Panc1 (cell line): ENCODE measurements around the gene CTNNBIP1. TPM values are rescaled to one million over a fixed set of nuclear protein-coding genes. Genes with fewer than 3 reads are reported as not detected.

Source experiments
- ATAC-seq: fragments of 200-7000 bp; cut with Tn5 transposase; 2 replicates; pipeline ENCODE4 v1.9.1; 2020; ENCODE audit warnings: mild to moderate bottlenecking, moderate library complexity
- BruUV-seq: library from RNA; stranded (reverse); fragments of 400-500 nt; replicated peaks from 2 replicates; lab custom pipeline; 2021; lab: Mats Ljungman, UMichigan
- CTCF ChIA-PET: fragments of 300-600 bp; sonication (Branson Sonifier 250); formaldehyde crosslinking; loops from one replicate; lab custom pipeline; 2022; ENCODE audit warnings: antibody characterized with exemption; lab: Charles Lee
- POLR2A ChIA-PET: fragments of 300-600 bp; sonication (Branson Sonifier 250); formaldehyde crosslinking; loops from one replicate; lab custom pipeline; 2022; ENCODE audit warnings: antibody characterized with exemption; lab: Charles Lee
- DNase-seq: peaks from one replicate; pipeline ENCODE4 v3.0.0-alpha.2; 2010; ENCODE audit warnings: low read depth, low spot score
- H3K27ac ChIP-seq: 2 replicates; pipeline ENCODE4 v1.5.1; 2011; ENCODE audit warnings: mild to moderate bottlenecking, low read length, inconsistent platforms
- H3K27me3 ChIP-seq: fragments of 200-500 bp; sonication (Bioruptor generic); 2 replicates; pipeline ENCODE4 v1.6.0; 2014; ENCODE audit warnings: low read length, inconsistent platforms; ENCODE audit not compliant: control insufficient read depth, insufficient read depth
- H3K36me3 ChIP-seq: fragments of 200-500 bp; sonication (Bioruptor generic); 2 replicates; pipeline ENCODE4 v1.5.1; 2014; ENCODE audit warnings: inconsistent platforms, mild to moderate bottlenecking, low read length, moderate library complexity; ENCODE audit not compliant: control insufficient read depth, insufficient read depth
- H3K4me1 ChIP-seq: 2 replicates; pipeline ENCODE4 v1.5.1; 2011; ENCODE audit warnings: inconsistent platforms, mild to moderate bottlenecking, low read length, moderate library complexity; ENCODE audit not compliant: control insufficient read depth, insufficient read depth
- H3K4me3 ChIP-seq, 2 experiments: 2 replicates each; pipeline ENCODE4 v1.5.1; 2011 to 2012; ENCODE audit warnings: low read depth in 2 of 2, low read length in 2 of 2, mild to moderate bottlenecking in 2 of 2, inconsistent platforms in 1 of 2, moderate library complexity in 1 of 2
- H3K9me3 ChIP-seq: fragments of 200-500 bp; sonication (Bioruptor generic); 2 replicates; pipeline ENCODE4 v1.5.1; 2014; ENCODE audit warnings: low read depth, mild to moderate bottlenecking, inconsistent platforms, low read length, moderate library complexity; ENCODE audit not compliant: control insufficient read depth, insufficient read depth
- POLR2AphosphoS5 ChIP-seq: IDR thresholded peaks from 2 replicates; pipeline ENCODE4 v1.6.1; 2012; ENCODE audit warnings: mild to moderate bottlenecking, low read depth, low read length, moderate library complexity
- SIN3A ChIP-seq: IDR thresholded peaks from 2 replicates; pipeline ENCODE4 v1.6.1; 2012; ENCODE audit warnings: low read depth, mild to moderate bottlenecking, low read length, moderate library complexity, borderline replicate concordance; ENCODE audit not compliant: insufficient read depth
- TCF7L2 ChIP-seq: IDR thresholded peaks from 2 replicates; pipeline ENCODE4 v1.6.1; 2011; ENCODE audit warnings: mild to moderate bottlenecking, low read depth, low read length, inconsistent platforms
- in situ Hi-C: cut with HindIII; loops from 2 replicates; pipeline ENCODE4 v1.10.0; 2016; ENCODE audit warnings: low sequenced_read_pairs, low pct_unique_long_range_greater_than_20kb
- intact Hi-C: fragments of 100-400 bp; cut with micrococcal nuclease; formaldehyde crosslinking; loops from one replicate; pipeline ENCODE4 v1.10.0; 2022; ENCODE audit not compliant: unreplicated experiment
- total RNA-seq: library from RNA; stranded (reverse); gene quantifications from one replicate; pipeline ENCODE4 v1.2.1, GENCODE V29; 2021; ENCODE audit not compliant: unreplicated experiment
- TF ChIP-seq, protein P1 (sequence below): fragments of 450-650 bp; IDR thresholded peaks from 2 replicates; pipeline ENCODE4 v1.5.1; 2017; ENCODE audit warnings: mild to moderate bottlenecking
- TF ChIP-seq, protein P2 (sequence below), 2 experiments: IDR thresholded peaks; 2 replicates each; pipeline ENCODE4 v1.6.1; 2011 to 2012; ENCODE audit warnings: low read depth in 2 of 2, control low read depth in 1 of 2, low read length in 1 of 2, mild to moderate bottlenecking in 1 of 2, moderate library complexity in 1 of 2; ENCODE audit not compliant: insufficient read depth in 1 of 2

The CTNNBIP1 gene
- total RNA-seq, 1 experiment from 2014 or later, result 36.9 TPM

DNA sequence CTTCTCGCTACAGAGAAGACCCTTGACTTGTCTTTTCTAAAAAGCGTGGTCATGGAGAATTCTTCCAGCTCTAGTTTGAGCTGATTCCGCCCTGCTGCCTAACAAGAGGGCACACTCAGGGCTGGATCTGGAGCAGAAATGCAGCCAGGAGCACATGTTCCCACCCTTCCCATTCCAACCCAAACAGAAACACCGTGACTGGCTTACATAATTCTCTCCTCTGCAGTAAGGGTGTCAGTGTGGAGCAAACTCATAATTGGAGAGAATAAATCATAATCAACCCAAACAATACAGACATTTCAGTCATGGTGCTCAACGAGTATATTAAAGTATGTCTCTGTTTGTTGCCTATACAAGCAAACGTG is 34.5 kb downstream of the CTNNBIP1 start:
- no peaks in the 10 kb centered on the region for H3K9me3 ChIP-seq
- BruUV-seq, result no TSS peak
- ChIA-PET CTCF (interaction anchor here (0.5 to 3.7 kb wide), 2 partner anchors 9 to 39 kb away, joined by 5 to 14 read pairs; no protein-coding TSS in a partner anchor), POLR2A (no interaction called here)
- TF ChIP-seq SIN3A (no peak), TCF7L2 (no peak), POLR2AphosphoS5 (no peak)
- TF ChIP-seq, protein P1, sequence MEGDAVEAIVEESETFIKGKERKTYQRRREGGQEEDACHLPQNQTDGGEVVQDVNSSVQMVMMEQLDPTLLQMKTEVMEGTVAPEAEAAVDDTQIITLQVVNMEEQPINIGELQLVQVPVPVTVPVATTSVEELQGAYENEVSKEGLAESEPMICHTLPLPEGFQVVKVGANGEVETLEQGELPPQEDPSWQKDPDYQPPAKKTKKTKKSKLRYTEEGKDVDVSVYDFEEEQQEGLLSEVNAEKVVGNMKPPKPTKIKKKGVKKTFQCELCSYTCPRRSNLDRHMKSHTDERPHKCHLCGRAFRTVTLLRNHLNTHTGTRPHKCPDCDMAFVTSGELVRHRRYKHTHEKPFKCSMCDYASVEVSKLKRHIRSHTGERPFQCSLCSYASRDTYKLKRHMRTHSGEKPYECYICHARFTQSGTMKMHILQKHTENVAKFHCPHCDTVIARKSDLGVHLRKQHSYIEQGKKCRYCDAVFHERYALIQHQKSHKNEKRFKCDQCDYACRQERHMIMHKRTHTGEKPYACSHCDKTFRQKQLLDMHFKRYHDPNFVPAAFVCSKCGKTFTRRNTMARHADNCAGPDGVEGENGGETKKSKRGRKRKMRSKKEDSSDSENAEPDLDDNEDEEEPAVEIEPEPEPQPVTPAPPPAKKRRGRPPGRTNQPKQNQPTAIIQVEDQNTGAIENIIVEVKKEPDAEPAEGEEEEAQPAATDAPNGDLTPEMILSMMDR, result no peak
- TF ChIP-seq, protein P2, sequence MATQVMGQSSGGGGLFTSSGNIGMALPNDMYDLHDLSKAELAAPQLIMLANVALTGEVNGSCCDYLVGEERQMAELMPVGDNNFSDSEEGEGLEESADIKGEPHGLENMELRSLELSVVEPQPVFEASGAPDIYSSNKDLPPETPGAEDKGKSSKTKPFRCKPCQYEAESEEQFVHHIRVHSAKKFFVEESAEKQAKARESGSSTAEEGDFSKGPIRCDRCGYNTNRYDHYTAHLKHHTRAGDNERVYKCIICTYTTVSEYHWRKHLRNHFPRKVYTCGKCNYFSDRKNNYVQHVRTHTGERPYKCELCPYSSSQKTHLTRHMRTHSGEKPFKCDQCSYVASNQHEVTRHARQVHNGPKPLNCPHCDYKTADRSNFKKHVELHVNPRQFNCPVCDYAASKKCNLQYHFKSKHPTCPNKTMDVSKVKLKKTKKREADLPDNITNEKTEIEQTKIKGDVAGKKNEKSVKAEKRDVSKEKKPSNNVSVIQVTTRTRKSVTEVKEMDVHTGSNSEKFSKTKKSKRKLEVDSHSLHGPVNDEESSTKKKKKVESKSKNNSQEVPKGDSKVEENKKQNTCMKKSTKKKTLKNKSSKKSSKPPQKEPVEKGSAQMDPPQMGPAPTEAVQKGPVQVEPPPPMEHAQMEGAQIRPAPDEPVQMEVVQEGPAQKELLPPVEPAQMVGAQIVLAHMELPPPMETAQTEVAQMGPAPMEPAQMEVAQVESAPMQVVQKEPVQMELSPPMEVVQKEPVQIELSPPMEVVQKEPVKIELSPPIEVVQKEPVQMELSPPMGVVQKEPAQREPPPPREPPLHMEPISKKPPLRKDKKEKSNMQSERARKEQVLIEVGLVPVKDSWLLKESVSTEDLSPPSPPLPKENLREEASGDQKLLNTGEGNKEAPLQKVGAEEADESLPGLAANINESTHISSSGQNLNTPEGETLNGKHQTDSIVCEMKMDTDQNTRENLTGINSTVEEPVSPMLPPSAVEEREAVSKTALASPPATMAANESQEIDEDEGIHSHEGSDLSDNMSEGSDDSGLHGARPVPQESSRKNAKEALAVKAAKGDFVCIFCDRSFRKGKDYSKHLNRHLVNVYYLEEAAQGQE (IDR thresholded peaks at IDR 0.05; ENCODE audit: insufficient read depth in 1 of 2, low read depth in 2 of 2, low read length in 1 of 2), result no peak
- peak; percentile 12; the same call in 1 of the 2 replicates for ATAC-seq
- no peak overlapping the region for H3K27ac ChIP-seq
- peaks cover 6% of the 10 kb centered on the region; the same call in 1 of the 2 replicates for H3K4me1 ChIP-seq
- no peaks in the 10 kb centered on the region for H3K27me3 ChIP-seq
- in situ Hi-C loops (no loop called here), intact Hi-C loops (loop anchor here (1.0 kb wide), 1 partner anchor 67 kb away; no protein-coding TSS in a partner anchor)
- H3K4me3 ChIP-seq, result peak overlapping the region in 1 of 2 experiments; percentile 50; a peak in 1 of 4 replicates
- DNase-seq, result no peak
- H3K36me3 ChIP-seq, result no peaks in the 10 kb centered on the region

DNA sequence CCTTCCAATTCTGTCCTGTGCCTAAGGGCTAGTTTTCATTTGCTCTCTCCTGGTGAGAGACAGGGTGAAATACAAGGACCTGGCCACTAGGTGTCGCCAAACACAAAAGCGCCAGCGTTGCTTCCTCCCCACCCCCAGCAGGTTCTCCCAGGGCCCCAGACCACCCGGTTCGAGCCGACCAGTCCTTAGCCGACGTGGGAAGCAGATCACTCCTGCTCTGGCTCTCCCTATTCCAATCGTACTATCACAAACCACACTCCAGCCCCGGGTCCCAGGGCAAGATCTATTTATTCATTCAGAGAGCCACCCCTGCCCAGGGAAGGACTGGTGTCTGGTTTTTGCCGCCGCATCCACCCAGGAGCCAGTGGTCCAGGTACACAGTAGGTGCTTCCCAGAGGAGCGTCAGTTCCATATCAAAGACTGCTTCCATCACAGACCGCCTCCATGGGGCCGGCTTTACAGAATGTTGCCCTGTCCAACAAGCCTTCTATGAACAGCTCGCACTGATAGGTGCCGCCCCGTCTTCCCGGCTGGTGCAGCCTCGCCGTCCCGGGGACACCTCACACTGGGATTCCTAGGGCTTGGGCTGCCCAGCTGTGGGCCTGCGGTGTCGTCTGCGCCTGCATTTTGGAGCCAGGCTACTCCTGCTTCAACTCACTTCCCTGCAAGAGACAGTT is 35.0 kb downstream of the CTNNBIP1 start:
- Histone ChIP-seq H3K9me3 (no peaks in the 10 kb centered on the region), H3K4me1 (peaks cover 6% of the 10 kb centered on the region; the same call in 1 of the 2 replicates), H3K4me3 (peak overlapping the region; percentile 19 to 50; a peak in 3 of 4 replicates), H3K27ac (peak overlapping the region; percentile 57; the same call in 1 of the 2 replicates), H3K27me3 (no peaks in the 10 kb centered on the region), H3K36me3 (no peaks in the 10 kb centered on the region)
- ChIA-PET CTCF (interaction anchor here (0.5 to 3.7 kb wide), 3 partner anchors 9 to 64 kb away, joined by 5 to 14 read pairs (median 10); no protein-coding TSS in a partner anchor), POLR2A (no interaction called here)
- no peak for DNase-seq
- ATAC-seq, result peak; percentile 94
- TF ChIP-seq, protein P2 (IDR thresholded peaks at IDR 0.05; ENCODE audit: insufficient read depth in 1 of 2, low read depth in 2 of 2, low read length in 1 of 2), result no peak
- TF ChIP-seq SIN3A, result no peak
- no peak for TF ChIP-seq TCF7L2
- no peak for TF ChIP-seq POLR2AphosphoS5
- TF ChIP-seq, protein P1, result peak; percentile 97
- no TSS peak for BruUV-seq
- in situ Hi-C loops (no loop called here), intact Hi-C loops (loop anchor here (1.0 kb wide), 1 partner anchor 67 kb away; no protein-coding TSS in a partner anchor)
